Stimulated activated CD8-positive, alpha-beta memory T cell treated with anti-CD3 and anti-CD28 coated beads, Interleukin-12 subunit alpha, Interleukin-12 subunit beta, amount 100 ng/mL, for 4 hours (primary cell): ENCODE results near the gene NEDD9.

ENCODE experiments used
- DNase-seq: peaks from one replicate; pipeline ENCODE4 v3.0.0-alpha.2; 2020; ENCODE audit warnings: low read depth

NEDD9 gene

DNA sequence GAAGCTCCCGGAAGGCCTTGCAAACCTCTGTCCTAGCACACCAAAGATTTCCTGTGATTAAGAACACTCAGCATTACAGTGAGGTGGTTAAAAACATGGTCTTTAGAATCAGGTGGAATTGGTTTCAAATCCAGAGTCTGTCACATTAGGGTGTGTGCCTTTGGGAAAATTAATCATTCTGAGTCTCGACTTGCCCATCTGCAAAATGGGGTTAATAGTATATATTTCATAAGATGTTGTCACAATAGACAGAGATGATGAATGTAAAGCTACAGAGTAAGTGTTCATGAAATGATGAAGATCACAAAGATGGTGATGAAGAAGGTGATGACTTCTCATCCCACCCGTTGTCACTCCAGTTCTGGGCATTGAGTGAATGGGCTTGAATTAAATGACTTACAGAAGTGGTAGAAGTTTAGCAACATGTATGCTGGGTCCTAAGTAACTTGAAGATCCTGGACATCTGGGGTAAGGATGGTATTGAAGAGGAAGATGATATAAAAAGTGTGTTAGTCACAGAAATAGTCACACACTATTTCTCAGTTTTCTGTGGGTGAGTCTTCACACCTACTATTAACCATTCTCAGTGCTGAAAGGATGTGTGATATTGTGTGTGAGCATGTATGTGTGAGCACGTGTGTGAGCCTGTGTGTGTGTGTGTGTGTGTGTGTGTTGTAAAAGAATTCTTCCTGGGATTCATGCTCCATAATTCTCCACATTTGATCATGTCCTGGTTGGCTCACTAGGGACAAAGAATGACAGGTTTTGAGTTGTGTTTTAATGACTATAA, 28.0 kb upstream of the NEDD9 start:
- DNase-seq: no peak

DNA sequence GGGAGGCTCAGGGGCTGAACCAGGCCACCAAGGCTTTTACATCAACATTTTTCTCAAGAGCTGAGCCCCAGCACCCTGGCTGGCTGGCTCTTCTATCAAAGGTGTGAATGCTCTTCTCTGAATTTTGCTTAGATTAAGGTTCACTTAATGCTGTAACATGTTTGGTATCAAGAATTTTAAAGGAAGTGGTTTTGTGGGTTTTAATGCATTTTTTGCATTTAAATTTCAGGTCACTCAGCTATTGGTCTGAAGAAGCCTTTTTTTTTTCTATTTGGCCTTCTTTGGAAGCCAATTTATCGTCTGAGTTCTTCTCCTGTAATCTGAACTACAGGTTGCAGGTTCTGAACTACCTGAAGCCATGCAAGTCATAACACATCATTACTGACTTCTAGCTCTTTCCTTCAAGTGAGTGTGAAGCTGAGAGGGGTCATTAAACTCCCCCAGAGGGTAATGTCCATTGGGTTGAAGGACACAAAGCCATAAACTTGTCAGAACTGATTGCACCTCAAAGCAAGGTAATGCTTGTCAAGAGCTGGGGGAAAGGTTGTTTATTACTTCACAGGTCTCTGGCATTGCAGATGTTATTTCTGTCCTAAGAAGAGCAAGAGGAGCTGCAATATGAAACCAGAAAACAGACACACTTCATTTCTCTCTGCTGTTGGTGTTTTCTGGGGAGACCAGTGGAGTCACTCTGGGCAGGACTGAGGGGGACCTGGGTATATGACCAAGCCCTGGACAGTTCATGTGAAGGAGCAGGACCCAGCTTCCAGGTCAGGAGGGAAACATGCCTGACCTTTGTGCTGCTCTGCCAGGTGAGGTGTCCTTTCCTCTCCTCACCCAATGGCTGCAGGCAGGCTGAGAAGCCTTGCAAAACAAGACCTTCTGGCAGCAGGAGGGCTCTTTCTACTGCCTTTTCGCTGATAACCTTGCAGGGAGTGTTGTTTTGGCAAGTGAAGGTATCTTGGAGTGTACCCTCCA, 26.1 kb upstream of the NEDD9 start:
- DNase-seq: no peak

DNA sequence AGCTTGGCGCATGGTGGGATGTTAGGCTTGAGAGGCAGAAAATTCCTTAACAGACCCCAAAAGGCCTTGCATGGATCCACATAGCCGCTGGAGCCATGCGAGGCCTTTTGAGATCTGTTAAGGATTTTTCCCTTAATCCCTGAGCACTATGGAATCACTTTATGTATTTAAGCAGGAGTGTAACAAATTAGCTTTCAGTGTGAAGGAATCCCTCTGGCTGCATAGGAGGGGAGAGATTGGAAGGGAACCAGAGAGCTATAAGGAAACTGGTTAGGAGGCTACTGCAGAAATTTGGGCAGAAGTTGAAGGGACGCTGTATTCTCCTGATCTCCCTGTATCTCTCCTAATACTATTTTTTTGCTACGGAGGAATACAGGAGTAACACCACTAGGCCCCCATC, 23.1 kb upstream of the NEDD9 start:
- DNase-seq: no peak

DNA sequence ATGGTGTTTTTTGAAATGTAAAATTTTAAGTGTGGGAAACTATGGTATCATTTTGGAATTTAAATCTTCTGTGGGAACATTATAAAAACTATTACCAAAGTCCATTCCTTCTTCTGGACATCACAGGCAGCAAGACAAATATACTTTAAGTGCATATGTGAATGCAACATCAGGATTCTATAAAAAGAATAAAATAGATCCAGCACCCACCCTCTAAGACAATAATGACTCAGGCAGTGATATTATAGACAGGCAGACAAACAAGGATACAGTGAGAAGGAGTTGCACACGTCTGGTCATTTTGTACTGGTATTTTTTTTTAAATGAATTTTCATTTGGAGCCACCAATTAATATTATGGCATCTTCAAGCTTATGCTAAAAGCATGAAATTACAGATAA, 21.1 kb upstream of the NEDD9 start:
- no peak for DNase-seq

DNA sequence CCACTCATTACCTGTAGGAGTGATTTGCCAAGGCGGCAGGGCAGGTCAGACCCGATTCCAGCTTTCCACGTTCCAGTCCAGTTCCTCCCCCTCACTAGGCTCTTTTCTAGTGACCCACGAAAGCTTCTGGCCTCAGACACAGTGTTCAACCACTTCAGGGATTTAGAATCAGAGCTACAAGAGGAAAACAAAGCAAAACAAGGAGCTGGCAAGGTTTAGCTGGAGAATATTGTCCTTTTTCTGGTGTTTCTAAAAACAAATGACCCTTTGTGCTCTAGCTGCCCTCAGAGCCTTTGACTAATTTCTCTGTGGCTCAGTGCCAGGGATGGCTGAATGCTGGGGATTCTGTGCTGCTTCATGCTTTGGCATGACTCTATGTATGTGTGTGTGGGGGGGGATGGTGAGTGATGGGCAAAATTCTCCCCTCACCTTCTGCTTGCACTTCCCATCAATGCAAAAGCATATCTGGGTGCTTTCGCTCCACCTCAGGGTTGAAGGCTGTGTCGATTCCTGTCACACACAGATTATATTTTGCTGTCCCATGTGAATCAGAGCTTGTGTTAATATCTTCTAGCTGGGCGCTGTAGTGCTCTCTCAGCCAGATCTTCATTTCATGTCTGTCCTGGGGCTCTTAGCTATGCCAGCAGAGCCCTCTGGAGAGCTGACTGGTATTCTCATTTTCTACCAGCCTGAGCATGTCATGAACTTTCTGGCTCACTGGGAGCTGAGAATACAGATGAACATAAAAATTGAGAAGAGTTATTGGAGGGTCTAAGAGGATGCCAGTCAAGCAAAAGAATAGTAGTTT, 19.3 kb upstream of the NEDD9 start:
- DNase-seq: no peak

DNA sequence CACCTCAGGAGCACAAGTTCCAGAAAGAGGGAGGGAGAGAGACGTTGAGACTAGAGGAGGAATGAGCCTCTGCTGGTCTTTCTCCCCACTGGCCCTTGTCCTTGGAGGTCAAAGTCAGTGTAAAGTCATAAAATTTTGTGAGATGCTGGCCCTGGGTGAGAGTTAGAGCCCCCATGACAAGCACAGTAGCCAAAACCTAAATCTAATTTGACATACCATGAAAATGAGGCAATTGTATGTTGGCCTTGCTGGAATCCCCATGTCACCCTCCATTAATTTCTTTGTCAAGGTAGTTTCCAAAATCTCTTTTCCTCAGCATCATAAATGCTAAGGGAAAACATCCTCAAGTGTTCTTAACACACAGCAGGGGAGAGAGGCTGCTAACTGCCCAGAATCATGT, 17.6 kb upstream of the NEDD9 start:
- no peak for DNase-seq

DNA sequence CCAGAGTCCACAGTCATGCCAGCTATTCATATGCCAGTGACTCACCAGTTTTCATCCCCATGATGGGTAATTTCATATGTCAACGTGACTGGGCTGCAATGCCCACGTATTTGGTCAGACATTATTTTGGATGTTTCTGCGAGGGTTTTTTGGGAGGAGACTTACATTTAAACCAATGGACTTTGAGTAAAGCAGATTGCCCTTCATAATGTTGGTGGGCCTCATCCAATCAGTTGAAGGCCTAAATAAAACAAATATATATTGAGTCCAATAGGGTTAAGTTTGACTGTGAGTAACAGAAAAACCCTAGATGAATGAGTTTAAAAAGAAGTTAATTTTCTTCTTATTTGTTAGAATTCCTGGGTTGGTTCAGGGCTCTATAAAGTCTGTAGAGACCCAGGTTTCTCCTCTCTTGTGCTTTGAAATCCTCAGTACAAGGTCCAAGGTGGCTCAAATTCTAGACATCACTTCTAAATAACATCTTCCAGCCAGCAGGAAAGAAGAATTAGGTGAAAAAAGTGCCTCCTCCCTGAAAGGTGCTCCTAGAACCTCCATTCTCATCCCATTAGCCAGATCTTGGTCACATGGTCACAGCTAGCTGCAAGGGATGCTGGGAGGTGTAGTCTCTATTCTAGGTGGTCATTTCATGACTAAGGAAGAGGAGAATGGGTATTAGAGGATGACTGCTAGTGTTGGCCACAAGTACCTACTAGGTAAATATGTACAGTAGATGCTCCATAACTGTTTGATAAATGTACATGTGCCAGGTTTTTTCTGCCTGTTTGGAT, 16.7 kb upstream of the NEDD9 start:
- no peak for DNase-seq

DNA sequence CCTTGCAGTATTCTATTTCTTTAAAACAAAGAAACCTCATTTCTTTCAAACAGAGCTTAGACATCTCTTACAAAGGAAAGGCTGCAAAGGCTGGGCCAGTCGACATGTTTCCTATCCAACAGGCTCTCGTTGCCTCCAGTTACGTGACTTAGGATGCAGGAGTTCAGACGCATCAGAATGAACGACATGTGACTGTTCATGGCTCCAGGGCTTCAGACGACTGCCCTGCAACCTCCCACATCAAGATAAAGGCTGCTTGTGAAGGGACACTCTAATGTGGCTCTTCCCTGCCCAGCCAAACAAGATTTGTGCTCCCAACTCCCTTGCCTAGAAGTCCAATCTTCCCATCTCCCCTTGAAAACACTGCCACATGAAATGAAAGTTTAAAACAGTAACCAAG, 14.3 kb upstream of the NEDD9 start:
- DNase-seq: no peak

DNA sequence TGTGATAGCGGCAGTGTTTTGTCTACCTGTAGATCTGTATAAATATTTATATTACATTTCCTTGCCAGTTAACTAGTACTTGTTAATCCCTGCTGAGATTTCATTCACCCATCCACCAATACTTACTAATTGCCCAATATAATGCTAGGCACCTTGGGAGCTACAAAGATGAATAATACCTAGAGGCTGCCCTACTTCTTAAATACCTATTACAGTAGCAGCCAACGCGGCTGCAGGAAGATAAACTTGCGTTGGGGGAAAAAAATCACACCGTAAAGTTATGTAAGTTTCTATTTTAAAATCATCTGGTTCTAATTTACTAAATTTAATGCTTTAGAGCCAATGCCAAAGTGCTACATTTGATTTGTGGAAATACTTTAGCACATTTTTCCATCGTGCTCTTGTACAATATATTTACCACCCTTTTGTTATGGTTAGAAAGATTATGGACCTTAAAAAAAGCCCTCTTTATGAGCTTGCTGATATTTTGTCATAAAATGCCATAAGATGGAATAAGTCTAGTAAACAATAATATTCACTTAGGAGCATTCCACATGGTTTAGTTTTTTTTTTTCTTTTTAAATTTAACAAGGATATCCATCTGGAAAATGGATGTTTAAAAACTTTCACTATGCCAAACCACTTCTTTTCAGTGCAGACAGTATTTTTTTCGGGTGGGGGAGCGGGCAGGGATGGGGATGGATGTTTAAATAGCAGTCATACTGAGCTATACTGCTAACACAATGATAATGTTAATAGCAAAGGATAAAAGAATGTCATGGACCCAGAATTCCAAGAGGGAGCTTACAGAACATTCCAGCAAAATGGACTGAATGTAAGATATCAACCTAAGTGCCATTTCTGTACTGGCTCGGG, 13.2 kb upstream of the NEDD9 start:
- DNase-seq: no peak

DNA sequence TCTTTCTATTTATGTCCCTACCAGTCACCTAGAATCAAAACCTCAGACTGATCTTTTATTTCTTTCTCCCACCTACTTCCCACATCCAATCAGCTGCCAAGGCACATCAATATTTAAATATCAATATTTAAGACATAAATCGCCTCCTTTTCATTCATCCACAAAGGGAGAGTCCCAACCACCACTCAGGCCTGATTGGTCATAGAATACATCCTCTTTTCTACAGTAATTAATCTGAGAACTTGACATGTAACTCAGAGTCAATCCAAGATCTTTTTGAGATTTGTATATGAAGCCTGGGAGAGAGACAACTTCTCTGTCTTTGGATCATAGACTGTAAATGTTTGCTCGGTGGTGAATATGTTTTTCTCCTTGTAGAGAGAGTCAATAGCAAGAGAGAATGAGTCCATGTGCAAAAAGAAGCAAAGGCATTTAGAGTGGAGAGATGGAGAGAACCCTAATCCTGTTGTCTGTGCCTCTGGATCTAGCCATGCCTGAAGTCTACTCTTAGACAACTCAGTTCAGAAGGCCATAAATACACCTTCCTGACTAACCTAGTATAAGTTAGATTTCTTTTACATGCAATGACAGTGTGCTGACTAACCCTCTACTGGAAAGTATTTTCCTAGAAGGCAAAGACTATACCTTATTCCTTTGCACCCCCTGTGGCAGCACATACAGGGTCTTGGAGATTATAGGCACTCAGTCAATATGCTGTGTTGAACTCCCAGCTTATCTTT, 12.1 kb upstream of the NEDD9 start:
- no peak for DNase-seq

DNA sequence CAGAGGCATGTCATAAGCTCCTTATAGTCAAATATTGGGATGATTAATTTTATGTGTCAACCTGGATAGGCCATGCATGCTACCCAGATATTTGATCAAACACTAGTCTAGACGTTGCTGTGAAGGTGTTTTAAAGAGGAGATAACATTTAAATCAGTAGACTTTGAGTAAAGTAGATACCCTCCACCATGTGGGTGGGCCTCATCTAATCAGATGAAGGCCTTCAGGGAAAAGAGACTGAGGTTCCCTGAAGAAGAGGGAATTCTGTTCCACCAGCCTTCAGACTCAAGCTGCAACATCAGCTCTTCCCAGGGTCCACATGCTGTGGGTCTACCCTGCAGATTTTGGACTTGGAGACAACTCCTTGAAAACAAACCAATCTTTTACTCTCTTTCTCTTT, 11.4 kb upstream of the NEDD9 start:
- DNase-seq: no peak

DNA sequence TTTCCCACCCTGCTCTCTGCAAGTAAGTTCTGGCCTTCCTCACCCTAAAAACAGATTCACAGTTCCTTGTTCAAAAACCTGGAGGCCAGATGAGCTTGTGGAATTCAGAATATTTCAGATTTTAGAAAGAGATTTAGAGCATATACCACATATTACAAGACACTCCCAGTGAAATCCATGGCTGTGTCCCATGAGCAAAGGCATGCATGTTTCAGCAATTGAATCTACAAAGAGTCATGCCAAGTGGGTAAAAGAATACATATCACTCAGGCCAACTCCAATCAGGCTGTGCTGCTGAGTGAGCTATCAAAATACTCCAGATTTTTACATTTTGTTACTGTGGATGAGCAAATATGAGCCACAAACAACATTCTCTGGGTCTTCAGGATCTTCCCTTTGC, 10.2 kb upstream of the NEDD9 start:
- DNase-seq: no peak

DNA sequence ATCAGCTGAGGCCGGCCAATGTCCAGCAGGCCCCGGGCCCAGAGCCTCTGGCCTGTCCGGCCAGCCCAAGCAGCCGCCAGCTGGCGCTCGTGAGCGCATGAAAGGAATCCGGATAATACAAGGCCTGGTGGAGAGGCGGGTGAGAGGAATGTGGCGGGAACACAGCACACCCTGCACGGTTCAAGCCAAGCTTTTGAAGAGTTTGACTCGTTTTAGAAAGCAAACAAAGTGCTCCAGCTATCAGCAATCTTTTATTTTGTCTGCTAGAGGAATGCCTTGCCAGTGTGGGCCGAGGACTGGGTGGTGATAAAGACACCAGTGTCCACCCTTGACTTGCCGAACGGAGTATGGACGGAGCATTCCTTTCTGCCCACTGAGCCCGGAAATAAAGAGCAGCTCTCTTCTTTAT, 9.3 kb upstream of the NEDD9 start:
- DNase-seq: no peak

DNA sequence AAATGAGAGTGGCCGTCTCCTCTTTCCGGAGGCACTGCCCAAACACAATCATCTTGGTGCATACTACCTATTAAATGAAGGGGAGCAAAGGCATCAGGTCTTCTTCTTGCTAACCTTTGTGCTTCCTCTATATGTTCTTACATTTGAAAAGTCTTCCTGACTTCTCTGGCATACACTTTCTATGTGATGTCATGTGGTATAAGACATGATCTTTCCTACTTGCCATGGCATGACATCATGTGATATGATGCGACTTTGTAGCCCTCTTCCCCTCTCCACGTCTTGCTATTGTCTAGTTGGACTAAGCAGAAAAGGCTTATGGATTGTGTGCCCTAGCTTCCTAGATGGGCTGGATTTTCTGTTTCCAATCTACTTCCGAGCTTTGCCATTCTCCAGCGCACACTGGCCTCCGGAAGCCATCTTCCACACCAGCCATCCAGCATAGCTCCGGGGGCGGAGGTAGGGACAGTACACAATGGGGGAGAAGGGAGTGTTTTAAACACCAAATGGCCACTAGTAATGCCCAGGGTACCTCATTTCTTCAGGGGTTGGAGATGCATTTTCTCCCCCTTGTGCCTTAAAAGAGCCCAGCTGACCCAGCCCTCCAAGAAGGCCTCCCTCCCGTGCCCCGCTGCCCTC, 8.8 kb upstream of the NEDD9 start:
- DNase-seq: no peak

DNA sequence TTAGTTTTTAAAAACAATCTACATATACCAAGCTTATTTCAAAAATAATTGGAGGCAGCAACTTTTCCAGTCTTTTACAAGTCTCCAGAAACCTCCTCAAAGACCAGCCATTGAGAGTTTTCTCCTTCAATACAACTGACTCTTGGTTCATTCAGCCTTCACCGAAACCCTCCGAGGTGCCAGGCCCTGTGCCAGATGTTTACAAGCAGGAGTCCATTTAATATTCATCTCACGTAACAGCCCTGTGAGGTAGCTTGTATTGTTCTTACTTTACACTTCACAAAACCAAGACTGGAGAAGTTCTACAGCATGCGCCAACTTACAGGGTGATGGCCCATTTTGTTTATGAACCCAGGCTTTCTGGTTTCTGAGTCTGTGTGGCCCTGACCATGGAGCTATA, 5.5 kb upstream of the NEDD9 start:
- no peak for DNase-seq

DNA sequence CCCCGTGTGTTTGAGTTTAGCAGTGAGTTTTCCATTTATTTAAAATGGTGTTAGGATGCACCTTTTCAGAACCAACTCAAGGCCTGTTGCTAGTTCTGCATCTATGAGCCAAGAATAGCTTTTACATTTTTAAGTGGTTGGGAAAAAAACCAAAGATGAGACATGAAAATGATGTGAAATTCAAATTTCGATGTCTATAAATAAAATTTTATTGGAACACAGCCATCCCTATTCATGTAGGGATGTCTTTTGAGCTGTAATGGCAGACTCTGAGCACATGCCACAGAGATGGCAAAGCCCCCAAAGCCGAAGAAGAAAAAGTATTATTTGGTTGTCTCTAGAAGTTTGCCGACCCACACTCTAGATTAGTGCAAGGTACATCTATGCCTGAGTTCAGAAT, 5.0 kb upstream of the NEDD9 start:
- no peak for DNase-seq

DNA sequence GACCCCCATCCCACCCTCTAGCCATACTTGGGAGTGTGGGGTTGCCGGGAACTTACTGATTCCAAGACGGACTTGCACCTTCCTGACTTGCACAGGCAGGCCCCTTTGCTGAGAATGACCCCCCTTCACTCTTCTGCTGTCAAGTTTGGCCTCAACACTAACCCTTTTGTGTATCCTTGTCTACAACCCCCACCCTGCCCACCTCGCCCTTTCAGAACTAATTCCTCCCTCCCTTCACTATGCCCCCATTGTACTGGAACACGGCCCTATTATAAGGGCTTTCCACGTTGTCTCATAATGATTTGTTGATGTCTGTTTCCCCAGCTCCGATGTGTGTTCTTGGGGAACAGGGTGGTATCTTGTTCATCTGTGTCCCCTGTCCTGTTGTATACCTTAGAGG, 4.4 kb upstream of the NEDD9 start:
- no peak for DNase-seq

DNA sequence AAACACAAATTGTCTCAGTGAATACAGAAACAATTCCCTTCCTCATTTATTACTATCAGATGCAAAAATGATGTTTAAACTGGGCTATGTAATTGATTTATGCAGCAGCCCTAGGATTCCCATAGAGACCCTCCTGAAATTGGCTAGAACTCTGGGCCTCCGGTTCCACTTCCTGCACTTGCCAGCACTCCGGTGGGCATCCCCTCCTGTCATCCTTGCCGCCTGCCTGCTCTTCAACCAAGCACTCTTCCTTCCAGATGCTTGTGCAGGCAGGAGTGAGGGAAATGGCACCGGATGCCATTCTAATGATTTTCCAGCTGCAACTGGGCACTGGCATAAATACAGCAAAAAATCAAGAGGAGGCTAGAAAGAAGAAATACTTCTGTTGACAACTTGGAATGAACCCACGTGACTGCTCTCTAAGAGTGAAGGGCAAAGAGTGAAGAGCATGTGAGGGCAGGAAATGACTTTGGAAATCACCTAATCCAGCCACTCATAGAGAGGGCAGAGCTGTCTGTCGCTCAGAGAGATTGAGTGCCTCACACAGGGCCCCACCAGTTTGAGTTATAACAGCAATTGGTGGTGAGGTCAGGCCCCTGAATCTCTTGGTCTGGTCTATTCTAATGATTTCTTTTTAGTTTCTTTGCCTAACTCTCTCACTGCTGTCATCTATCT, 3.7 kb upstream of the NEDD9 start:
- DNase-seq: no peak

DNA sequence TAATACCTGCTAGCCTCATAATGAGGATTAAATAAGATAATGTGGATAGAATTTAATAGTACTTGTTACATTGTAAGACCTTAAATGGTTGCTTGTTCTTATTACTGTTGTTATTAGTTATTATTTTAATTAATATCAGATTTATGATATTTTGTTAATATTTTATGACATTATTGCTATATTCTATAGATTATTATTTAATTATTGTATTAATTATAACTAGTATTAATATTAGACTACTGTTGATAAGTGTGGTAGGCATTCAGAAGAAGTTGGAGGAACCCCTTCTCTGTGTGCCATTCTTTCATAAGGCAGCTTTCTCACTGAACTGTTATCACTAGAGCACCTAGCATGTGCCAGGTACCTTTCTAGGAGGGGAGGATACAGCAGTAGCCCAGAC, 2.6 kb upstream of the NEDD9 start:
- no peak for DNase-seq
